ENCODE data around the gene SLC38A7.

The SLC38A7 gene

DNA sequence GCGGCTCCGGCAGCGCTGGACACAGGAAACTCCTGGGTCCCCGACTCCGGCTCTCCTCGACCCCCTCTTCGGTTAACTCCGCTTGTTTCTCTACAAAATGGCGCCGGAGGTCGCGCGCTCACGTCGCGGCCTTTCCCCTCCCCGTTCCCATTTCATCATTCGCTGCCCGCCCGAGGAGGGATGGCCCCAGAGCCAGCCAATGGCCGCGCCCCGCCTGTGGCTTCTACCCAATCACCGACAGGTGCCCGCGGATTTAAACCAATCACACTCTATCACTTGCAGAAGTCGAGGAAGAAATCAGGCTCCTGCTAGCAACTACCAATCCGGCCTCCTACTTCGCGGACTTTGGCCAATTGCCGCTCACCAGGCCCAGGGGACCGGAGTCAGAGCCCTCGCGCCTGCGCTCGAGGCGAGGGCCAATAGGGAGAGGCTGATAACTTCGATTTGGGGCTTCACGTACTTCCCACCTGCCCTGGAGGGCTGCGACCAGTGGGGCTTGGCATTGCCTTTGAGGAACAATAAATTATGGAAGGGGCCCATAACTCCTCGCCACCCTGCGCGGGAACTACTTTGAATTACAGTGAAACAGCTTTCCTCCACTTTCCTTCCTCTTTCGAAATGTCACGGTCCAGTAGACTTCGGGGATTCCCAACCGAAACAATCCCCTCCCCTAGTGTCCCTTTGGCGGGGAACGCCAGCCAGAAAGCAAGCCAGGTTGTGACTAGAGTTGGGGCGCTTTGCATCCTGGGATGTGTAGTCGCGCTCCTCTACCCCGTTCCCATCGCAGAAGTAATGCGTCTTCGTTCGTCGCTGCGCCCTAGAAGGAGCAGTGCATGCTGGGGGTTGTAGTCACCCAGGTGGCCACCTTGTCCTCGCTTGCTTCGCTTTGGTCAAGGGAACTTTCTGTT is 54.6 kb downstream of the SLC38A7 start, which contains the start of gene CNOT1:
Gene CNOT1, minus strand, starts transcription at position 94 of the 908 bp plus-strand sequence. CDS start 30,489 bp downstream, outside the sequence.
- peak; percentile 99 for DNase-seq

DNA sequence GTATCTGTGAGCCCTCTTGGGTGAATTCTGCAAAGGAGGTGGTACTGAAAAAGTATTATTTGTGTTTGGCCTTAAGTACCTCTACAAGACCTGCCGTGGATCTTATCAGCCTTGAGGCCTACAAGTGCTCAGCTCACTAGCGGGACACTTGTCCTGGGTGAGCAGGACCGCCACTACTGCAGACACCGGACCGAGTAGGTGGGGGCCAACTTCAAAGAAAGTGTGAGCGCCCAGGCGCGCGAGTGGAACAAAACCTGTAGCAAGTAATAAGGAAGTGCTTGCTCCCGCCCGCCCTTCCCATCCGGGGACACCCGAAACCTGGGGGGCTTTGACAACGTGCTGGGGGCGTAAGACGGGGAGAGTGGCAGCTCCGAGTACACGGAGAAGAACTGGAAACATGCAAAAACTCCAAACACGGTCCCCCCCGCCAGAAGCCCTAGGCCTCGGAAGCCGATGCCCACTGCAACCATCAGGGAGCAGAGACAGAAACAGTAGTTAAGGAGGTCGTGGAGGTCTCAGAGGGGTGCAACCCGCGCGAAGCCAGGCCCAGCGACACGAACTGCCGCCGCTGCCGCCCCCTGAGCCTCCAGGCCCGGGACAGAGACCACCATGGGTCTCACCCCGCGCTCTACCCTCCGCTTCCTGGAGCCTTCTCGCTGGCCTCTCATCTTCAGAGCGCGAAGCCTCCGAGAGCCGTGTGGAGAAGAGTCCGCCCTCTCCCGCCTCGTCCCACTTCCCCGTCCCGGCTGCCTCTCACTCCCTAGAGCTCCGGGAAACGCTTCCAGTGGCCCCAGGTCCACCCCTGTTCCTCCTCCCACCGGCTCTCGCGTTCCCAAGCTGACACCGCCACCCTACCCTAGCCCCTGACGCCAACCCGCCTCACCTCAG is 55.5 kb downstream of the SLC38A7 start:
- peak; percentile 24 for DNase-seq

DNA sequence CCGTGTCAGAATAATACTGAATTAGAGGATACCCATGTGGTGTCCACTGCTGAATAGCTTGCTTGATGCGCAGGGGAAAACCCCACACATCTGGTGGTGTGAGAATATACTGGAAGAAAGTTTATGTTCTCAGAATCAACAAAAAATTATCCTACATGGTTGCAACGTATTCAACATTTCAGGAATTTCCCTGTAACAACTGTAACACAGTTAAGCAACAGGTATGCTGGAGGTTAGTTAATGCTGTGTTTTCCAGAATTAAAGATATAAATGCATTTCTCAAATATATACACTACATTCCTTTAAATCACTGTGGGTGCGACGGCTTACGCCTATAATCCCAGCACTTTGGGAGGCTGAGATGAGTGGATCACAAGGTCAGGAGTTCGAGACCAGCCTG is 60.4 kb downstream of the SLC38A7 start:
- DNase-seq = no peak

DNA sequence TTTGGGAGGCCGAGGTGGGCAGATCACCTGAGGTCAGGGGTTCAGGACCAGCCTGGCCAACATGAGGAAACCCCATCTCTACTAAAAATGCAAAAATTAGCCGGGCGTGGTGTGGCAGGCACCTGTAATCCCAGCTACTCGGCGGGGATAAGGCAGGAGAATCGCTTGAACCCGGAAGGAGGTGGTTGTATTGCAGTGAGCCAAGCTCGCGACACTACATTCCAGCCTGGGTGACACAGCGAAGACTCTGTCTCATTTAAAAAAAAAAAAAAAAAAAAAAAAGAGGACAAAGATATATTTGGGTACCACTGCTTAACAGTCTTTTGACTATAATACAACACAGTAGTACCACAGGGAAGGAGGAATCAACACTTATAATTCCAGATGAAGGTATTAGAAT is 64.2 kb downstream of the SLC38A7 start:
- no peak for DNase-seq

DNA sequence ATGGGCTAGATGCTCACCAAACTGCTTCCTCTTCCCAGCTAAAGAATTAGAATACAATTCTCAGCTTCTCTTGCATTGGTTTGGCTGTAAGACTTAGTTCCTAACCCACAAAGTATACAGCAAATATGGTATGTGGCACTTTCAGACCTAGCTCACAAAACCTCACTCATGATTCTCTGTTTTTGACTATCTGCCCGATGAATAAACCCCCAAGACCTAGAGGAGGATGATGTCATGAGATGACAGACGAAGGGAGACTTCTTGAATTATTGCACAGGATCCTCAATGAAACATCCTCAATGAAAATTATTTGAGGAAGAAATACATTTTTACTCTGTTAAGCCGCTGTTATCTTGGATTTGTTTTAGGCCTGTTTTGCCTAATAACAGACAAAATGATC is 69.3 kb downstream of the SLC38A7 start:
- no peak for DNase-seq

Measured in midbrain (tissue), 1 donor.